ENCODE results near the gene MAST4.

The MAST4 gene

DNA sequence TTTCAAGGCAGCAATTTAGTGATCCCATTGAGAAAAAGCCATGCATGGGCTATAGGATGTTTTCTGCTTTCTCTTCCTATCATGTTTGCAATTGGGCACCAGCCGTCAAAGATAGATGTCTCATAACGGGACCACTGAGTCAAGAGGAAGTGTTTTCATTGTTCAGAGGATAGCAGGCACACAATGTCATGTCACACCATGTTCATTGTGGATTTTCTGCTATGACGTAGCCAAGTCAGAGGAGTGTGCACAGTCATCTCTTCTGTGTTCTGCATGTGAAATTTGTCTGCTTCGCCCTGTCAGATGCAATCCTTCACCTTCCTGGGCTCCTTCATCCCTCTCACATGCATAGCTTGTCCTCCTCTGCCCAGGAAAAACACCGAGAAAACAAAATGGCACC, 494.4 kb downstream of the MAST4 start:
- DNase-seq (ENCODE audit: low read depth in 2 of 2): peak in 1 of 2 donors; percentile 29
- TF ChIP-seq, protein P1, sequence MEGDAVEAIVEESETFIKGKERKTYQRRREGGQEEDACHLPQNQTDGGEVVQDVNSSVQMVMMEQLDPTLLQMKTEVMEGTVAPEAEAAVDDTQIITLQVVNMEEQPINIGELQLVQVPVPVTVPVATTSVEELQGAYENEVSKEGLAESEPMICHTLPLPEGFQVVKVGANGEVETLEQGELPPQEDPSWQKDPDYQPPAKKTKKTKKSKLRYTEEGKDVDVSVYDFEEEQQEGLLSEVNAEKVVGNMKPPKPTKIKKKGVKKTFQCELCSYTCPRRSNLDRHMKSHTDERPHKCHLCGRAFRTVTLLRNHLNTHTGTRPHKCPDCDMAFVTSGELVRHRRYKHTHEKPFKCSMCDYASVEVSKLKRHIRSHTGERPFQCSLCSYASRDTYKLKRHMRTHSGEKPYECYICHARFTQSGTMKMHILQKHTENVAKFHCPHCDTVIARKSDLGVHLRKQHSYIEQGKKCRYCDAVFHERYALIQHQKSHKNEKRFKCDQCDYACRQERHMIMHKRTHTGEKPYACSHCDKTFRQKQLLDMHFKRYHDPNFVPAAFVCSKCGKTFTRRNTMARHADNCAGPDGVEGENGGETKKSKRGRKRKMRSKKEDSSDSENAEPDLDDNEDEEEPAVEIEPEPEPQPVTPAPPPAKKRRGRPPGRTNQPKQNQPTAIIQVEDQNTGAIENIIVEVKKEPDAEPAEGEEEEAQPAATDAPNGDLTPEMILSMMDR (IDR thresholded peaks at IDR 0.05; ENCODE audit: low read depth, low read length): no peak
- H3K4me3 ChIP-seq (replicated peaks in 1 of 2; ENCODE audit: low read depth in 2 of 2, low read length in 2 of 2): no peak overlapping the region

DNA sequence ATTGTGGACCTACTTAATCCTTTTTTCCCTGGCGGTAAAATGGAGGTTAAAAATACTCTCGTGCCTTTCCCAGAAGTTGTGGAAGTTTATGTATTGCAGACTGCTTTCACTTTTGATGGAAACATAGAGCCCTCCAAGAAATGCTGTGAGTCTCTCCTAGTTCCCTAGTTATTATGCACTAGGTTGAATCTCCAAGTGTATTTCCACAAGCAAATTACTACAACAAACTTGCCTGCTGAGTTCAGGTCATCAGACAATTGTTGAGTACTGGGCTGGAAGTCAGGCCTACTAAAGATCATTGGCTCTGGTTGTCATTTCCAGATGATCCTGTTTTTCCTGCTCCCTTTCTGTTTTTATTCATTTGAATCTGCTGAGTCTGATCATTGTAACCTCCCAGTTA, 496.3 kb downstream of the MAST4 start:
- peak overlapping the region in 1 of 2 donors; percentile 5 for H3K4me3 ChIP-seq (replicated peaks in 1 of 2; ENCODE audit: low read depth in 2 of 2, low read length in 2 of 2)
- TF ChIP-seq, protein P1 (IDR thresholded peaks at IDR 0.05; ENCODE audit: low read depth, low read length): no peak
- DNase-seq (ENCODE audit: low read depth in 2 of 2): peak in 1 of 2 donors; percentile 30

DNA sequence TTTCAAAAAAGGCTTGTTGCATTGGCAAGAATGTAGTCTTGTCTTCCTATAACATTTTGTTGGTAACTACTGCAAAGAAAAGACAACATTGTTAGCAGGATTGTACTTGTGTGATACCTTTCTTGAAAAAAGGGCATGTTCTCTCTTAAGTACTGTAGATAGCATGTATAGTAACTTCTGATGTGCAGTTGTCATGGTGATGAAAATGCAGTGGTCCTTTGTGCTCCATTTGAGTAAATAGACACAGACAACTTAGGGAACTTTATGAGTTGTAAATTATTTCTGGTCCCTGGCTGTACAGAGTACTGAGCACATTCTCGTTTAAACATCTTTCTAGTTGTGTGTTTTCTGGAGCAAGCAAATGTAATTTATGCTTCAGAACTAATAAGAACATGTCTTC, 497.1 kb downstream of the MAST4 start:
- peak; percentile 15 to 19 for DNase-seq (ENCODE audit: low read depth in 2 of 2)

DNA sequence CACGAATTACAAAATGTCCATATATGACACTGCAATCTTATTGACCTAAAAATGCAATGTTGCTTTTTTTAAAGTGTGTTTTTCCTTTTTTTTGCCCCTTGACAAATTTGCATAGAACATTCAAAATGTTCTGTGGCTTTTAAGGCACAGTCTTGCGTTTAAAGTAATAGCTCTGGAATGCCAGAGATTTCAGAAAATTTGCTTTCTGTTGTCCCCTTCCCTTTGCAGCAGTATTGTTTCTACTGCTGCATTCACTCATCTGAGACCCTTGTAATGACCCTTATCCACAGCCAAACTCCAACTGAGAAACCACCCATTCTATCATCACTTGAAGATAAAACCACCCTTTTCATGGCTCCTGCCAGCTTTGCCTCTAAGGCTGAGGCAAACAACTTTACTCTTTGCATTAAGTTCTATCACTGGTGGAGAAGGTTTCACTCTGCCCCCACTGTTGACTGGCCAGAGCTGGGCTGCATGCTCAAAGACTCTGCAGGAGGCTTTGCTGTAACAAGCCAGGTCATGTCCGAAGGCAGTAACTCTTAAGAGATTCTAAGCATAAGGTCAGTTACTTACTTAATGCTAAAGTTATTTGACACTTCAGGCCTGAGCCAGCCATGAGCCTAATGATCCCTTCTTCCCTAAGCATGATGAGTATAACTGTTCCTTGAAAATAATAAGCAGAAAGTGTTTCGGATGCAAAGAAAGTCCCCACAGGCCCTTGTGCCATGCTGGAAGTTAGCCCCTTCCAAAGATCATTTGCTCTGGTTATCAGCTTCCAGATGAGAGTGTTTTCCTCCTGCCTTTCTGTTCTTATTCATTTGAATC, 498.5 kb downstream of the MAST4 start:
- peak; percentile 78 to 84 for DNase-seq (ENCODE audit: low read depth in 2 of 2)
- TF ChIP-seq, protein P1 (IDR thresholded peaks at IDR 0.05; ENCODE audit: low read depth, low read length): no peak
- no peak overlapping the region for H3K4me3 ChIP-seq (replicated peaks in 1 of 2; ENCODE audit: low read depth in 2 of 2, low read length in 2 of 2)

More for the DNA sequence above, 497.1 kb downstream of the MAST4 start:
- H3K4me3 ChIP-seq (replicated peaks in 1 of 2; ENCODE audit: low read depth in 2 of 2, low read length in 2 of 2): no peak overlapping the region
- TF ChIP-seq, protein P1 (IDR thresholded peaks at IDR 0.05; ENCODE audit: low read depth, low read length): no peak

DNA sequence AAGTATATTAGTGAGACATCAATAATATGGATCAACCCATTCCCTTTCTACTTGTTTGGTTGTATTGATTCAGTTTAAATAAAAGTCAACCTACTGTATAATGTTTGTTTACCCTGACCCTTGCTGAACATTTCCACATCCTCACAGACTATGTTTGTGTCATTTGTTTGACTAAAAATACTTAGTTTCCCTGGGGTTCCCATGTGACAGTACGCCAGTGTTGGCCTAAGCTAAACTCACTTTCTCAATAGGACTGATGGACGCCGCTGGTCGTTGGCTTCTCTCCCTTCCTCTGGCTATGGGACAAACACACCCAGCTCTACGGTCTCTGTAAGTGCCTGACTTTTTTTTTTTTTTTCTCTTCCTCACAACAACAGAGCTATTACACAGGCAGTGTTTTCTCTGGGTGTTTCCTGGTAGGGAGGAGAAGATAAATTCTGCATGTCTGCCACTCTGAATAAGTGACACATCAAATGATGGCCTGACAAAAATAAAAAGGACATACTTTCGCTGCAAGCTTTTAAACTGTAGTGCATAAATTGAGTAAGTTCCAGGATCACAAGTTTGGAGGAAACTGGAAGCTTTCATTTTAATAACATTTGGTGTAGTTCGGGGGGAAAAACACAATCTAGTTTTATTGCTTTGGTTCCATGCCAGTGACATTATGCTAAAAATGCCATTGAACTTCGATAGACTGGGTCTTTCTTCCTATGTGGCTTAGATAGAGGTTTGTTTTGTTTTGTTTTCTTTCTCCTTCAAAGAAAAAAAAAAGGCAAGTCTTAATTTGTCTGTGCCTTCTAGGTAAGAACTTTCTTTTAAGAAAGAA, 499.4 kb downstream of the MAST4 start:
- H3K4me3 ChIP-seq (replicated peaks in 1 of 2; ENCODE audit: low read depth in 2 of 2, low read length in 2 of 2): no peak overlapping the region
- peak; percentile 75 to 85 for DNase-seq (ENCODE audit: low read depth in 2 of 2)
- TF ChIP-seq, protein P1 (IDR thresholded peaks at IDR 0.05; ENCODE audit: low read depth, low read length): no peak

DNA sequence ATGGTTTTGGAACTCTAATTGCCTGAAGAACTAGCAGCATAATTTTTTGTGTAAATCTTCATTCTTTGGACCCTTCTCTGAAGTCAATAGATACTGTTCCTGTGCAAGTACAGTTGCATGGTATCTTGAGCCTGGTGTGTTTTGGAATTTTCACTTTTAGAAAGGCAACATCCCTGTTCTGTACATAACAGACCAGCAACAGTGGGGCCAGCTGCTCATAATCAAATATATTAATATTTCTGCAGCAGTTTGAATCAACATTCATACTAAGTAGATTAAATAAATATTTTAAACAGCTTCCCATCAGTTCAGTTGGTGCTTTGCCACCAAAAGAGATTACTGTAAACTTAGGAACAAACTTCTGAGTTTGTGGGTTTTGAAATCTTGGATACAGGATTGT, 502.5 kb downstream of the MAST4 start:
- H3K4me3 ChIP-seq (replicated peaks in 1 of 2; ENCODE audit: low read depth in 2 of 2, low read length in 2 of 2): no peak overlapping the region
- DNase-seq (ENCODE audit: low read depth in 2 of 2): no peak
- TF ChIP-seq, protein P1 (IDR thresholded peaks at IDR 0.05; ENCODE audit: low read depth, low read length): no peak
